HG02678 (cell line): Measurements from ENCODE around the gene MYCBPAP.

Experiments
- ATAC-seq: cut with Tn5 transposase; IDR thresholded peaks from one replicate; pipeline ENCODE4 v1.9.1; 2021; ENCODE audit warnings: mild to moderate bottlenecking, moderate library complexity; ENCODE audit not compliant: unreplicated experiment

MYCBPAP gene

DNA sequence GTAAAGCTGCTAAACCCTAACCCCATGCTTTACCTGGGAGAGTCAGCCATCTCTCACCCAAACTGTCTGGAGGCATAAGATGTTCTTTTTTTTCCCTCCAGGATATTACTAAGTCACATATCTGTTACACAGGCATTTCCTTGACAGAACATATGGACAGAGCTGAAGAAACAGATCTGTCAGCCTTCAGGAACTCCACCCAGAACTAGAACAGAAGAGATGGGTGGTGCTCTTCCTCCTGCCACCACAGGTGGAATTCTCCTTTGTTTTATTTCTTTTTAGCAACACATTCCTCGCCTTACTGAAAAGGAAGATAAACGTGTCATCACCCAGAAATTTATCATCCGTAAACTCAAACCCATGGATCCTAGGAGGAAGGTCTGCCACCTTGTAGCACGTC is 8.8 kb downstream of the MYCBPAP start:
- ATAC-seq: no peak

DNA sequence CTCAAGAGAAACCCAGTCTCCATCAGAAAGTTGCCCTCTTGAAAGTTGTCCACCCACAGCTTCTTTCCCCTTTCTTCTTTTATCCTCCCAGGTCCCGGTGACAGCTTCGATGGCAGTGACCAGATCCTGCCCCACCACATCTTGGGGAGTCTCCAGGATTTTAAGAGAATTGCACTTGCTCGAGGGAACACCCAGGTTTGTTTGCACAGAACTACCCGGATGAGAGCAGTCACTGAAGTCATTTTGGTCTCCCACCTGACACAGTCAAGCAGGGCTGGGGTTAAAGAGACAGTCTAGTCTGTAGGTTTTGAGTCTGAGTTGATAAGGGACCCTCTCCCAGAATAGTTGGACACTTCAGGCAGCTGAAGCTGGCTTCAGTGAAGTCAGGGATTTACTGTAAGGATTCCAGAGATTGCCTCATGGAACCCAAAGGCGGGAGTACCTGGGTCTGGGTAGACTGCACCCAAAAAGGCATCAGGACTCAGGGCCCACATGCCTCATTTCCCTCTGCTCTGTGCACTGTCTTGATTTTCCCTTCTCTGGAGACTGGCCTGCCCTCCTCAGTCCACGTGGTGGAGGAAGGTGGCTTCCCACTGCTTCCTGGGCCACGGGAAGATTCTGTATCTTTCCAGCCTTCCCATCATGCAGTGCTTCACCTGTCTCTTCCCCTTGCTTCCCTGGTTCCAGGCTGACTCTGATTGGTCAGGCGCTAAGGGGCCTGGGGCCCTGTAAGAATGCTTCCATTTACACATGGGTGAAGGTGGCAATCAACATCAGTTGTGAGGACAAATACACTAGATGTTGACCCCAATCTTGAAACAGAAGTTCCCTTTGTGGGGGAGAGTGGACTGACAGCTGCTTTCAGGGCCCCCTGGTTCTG is 9.5 kb downstream of the MYCBPAP start:
- no peak for ATAC-seq

DNA sequence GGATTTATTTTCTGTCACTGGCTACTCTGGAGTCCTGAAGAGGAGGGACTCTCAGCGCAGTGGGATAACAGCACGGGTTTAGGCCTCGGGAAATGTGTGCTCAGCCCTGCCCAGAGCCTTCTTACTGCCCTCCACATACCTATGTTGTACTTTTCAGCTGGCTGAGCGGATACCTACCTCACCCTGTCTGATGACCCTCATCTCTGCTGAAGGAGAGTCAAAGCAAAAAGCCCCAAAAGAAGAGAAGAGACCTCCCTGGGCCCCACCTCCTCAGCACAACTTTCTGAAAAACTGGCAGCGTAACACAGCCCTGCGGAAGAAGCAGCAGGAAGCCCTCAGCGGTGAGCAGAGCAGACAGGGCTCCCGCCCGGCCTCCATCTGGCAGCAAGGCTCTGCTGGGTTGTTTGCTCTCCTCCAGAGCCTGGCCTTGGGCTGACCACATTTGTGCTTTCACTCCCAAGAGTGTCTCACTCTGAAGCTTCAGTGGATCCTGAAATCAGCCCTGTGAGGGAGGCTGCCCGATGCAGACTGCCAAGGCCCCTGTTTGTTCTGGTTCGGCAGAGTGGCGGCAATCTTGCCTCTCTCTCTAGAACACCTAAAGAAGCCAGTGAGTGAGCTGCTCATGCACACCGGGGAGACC is 10.3 kb downstream of the MYCBPAP start:
- ATAC-seq: no peak

DNA sequence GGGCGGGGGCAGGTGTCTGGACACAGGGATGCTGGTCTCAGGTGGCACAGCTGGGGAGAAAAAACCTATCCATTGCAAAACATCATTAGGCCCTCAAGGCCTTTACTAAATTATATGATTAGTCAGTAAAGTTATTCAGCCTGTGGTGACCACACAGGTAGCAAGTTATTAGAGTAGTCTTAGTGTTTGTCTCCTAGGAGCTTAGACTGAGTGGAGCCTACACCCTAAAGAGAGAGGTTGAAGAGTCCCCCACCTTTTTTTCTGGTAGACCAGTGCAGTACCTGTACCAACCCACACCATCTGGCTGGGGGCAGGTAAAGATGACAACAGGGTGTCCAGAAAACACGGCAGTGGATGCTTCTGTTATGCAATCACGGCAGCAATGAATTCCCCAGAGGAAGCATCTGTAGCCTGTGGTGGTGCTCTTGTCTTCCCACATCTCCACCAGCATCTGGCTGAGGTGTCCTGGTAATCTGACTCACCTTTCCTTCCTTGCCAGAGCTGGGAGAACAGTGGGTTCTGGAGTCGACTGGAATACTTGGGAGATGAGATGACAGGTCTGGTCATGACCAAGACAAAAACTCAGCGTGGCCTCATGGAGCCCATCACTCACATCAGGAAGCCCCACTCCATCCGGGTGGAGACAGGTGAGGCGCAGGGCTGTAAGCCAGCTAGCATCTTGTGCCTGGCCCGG is 11.0 kb downstream of the MYCBPAP start:
- no peak for ATAC-seq

DNA sequence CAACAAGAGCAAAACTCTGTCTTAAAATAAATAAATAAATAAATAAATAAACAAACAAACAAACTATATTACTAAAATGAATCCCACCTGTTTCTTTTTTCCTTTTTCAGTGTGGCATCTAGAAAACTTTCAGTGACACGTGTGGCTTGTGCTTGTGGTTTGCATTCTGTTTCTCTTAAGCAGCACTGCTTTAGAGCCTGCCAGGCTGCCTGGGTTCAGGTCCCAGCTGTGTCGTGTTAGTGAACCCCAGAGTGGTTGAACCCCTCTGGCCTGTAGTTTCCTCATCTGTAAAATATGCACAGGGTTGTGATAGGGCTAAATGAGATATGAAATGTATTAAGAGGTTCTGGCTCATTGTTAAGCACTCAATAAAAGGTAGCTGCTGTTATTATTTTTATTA is 12.2 kb downstream of the MYCBPAP start:
- no peak for ATAC-seq

DNA sequence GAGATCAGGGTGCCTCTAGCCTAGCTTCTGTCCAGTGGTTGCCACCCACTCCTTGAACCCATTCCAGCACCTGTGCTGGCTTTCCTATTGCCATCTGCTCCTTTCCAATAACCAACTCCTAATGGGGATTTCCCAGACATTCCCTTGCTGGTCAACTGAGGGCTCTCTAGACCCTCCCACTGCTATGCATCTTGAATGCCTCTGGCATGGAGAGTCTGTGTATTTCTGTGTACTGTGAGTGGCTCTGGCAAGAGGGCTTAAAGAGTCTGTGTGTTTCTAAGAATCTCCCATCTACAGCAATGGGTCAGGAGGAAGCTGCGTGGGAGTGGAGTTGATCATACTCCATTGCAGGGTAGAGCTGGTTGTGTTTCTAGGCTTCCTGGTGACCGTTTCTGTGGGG is 13.3 kb downstream of the MYCBPAP start:
- no peak for ATAC-seq

DNA sequence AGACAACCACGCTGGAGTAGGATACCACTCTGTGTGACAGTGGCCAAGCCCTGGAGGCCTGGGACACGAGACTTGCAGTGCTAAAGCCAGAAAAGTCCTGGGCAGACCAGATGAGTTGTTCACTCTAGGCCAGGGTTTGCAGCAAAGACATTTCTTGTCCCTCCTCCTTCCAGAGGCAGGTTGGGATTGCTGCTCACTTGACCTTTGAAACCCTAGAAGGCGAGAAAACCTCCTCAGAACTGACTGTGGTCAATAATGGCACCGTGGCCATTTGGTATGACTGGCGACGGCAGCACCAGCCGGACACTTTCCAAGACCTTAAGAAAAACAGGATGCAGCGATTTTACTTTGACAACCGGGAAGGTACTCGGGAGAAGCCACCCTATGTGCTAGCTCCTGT is 14.5 kb downstream of the MYCBPAP start:
- ATAC-seq: no peak

DNA sequence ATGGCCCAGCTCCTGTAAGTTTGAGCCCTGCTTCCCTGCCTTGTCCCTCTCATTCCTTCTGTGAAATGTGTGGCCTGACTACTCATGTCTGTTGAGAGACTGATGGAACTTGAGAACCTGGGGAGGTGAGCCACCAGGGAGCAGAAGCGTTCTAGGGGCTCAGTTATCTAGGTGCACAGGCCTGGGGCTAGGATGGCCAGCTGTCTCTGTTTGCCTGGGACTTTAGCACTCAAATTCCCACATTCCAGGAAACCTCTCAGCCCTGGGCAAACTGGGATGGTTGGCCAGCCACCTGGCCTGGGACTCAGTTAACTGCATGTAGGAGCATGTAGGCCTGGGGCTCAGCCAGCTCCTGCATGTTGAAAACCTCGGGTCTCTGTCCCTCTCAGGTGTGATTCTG is 15.0 kb downstream of the MYCBPAP start:
- ATAC-seq: no peak

DNA sequence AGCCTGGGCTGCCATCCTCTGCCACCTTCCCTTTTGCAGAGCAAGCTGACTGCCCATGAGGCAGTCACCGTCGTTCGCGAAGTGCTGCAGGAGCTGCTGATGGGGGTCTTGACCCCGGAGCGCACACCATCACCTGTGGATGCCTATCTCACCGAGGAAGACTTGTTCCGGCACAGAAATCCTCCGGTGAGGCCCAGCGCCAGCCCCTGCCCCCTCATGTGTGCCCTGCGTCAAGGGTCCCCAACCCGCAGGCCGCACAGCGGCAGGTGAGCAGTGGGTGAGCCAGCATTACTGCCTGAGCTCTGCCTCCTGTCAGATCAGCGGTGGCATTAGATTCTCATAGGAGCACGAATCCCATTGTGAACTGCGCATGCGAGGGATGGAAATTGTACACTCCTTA is 16.6 kb downstream of the MYCBPAP start:
- ATAC-seq: no peak

DNA sequence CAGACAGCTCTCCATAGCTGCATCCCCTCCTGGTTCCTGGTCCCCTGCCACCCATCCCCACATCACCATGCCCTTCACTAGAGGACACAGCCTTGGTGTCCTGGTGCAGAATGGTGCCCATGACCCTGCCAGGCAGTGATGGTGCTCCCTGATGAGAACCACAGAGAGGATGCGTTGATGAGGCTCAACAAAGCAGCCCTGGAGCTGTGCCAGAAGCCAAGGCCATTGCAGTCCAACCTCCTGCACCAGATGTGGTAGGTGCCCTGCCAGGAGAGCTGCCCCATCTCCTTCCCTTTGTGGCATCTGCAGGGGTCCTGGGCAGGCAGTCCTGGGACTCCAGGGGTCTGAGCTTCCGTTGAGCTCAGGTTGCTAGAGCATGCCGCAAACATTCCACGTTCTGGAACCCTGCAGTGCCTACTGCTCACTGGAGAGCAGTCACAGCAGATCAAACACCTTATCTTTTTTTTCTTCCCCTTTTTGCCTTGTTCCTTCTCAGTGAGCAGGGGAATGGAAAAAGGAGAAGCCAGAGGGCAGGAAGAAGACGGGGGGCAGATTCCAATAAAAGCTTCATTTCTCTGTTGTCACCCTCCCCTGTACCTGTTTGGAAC is 19.0 kb downstream of the MYCBPAP start:
- ATAC-seq: no peak

DNA sequence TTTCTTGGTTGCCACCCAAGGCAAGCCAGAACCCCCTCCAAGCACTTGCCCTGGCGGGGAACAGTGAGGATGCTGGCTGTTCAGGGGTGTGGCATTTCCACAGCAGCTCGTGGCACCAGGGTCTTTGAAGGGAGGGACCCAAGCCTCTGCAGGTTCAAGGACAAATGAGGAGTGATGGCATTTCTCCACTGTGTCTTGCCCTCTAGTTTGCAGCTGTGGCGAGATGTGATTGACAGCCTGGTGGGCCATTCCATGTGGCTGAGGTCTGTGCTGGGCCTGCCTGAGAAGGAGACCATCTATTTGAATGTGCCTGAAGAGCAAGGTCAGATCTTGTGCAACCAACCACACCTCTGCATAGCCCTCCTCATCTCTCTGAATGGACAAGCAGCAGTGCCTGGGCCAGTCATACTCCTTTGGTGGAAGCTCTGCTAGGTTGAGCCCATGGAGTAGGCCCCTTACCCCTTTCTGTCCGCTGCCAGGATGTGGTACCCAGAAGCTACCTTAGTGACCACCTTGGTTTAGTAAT is 19.8 kb downstream of the MYCBPAP start:
- ATAC-seq: no peak

DNA sequence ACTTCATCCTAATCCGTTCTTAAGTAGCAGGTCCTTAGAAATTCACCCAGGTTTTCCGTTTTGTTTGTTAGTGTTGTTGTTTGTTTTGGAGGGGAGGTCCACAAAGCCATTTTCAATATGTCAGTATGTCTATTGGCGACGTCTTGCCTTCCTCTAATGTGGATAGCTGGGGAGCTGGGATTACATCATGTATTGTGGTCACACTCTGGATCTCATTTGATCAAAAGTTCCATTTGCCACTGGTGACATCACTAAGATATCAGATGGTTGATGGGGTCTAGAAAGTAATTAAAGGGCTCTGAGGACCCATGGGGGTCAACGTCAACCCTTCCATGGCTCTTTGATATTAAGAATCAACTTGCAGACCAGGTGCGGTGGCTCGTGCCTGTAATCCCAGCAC is 21.6 kb downstream of the MYCBPAP start:
- ATAC-seq: no peak

DNA sequence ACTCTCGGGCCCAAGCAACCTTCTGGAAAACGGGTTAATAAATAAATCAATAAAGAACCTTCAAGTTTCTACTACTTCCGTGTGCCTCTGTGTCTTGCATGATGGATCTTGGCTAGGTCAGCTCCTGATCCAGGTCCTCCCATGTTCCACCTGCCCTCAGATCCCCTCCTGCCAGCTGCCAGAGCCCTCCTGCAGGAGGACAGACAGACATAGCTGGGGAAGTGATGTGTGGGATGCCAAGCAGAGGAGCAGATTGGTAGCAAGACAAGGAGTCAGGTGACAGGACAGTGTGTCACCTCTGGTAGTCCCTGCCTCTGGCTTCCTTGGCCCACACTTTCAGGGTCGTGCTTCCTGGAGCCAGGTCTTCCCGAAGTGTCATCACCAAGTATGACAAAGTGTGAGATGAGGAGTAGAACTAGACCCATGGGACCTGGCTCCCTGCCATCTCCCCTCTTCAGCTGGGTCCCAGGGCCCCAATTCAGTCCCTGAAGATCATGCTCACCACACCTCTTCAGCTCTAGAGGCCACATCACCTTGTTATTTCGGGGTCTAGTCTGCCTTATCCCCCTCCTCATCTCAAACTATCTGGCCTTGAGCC is 23.3 kb downstream of the MYCBPAP start:
- ATAC-seq: no peak

DNA sequence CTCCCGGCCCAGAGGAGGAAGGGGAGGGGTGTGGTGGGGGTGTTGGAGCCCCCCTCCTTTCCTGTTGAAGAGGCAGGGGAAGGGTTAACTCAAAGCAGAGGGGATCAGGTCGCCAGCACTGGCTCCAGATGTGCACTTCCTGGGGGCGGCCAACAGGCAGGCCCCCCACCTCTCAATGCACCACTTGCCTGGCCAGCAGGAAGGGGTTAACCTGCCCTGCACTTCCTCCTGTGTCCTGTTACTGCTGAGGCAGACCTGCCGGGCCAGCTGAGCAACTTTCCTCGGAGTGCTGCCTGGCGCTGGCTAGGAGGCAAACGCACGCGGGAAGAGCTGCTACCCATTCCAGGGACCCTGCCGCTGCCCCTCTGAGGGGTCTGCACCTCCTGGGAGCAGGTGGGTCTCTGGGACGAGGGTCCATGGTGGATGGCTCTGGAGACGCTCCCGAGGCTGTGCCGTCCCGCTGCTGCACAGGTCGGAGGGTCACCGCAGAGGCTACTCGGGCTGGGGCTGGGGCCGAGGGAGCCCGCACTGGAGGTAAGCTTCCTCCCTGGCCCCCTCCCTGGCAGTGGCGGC is 24.3 kb downstream of the MYCBPAP start, which contains the start of gene EPN3:
Gene EPN3, plus strand, starts transcription at position 284 of the 573 bp plus-strand sequence. CDS start 3,822 bp downstream, outside the sequence.
- no peak for ATAC-seq

DNA sequence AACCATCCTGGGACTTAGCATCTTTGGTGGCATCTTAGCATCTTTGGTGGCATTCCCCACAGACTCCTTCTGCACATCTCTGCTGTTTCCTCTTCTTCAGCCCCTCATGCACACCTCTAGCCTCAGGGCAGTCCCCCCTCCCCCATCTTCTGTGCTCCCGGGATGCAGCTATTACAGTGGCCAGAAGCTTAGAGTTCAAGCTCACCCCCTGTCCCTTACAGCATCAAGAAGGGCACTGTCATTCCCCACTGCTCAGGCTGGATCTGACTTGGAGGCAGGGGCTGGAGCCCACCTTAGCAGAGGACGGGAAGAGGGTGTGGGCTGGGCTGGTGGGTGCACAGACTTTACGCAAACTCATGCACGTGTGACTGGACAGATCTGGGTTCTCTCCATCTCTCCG is 24.9 kb downstream of the MYCBPAP start:
- ATAC-seq: no peak

DNA sequence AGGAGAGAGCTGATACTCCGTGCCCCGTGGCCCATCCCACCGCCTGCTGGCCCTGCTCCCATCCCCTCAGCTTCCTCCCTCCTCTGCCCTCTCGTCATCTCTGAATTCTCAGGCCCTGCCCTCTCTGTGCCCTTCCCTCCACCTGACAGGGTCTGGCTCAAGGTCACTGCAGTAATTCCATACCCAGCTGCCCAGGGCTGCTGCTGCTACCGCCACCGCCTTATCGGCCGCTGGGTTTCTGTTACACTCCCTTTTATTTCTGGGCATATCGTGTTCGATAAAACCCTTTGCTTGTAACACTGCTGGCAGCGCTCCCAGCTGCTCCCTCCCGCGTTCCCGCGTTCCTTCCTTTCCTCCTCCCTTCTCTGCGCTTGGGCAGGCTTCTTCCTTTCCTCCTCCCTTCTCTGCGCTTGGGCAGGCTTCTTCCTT is 25.5 kb downstream of the MYCBPAP start:
- no peak for ATAC-seq

DNA sequence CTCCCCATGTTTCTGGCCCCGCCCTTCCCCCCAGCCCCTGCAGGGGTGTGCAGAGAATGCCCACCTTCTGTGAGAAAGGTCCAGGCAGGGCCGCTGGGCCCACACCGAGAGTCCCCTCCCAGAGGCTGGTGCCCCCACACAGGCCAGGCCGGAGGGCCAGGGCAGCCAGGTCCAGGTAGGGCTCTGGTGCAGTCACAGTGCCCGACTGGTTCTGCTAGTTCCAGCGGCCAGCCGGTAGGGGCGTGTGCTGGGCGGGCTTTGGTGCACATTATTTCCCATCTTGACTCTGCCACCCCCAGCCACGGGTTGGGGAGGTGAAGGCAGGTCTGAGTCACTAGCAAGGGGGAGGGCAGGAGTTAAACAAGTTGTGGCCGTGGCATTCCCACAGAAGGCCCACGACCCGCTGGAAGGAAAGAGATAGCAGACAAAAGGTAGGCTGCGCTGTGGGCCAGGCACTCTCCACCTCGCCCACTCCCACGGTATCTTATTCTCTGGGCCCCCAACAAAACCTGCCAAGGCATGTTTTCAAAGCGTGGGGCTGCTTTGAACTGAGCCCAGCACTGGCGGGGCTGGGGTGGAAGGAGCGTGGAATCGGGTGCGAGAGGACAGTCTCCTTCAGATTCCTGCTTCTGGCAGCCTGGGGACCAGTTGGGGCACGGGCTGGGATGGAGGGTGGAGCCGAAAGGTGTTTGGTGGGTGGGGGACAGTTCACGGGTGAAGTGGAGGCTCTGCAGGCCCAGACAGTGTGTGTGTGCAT is 26.2 kb downstream of the MYCBPAP start:
- no peak for ATAC-seq

DNA sequence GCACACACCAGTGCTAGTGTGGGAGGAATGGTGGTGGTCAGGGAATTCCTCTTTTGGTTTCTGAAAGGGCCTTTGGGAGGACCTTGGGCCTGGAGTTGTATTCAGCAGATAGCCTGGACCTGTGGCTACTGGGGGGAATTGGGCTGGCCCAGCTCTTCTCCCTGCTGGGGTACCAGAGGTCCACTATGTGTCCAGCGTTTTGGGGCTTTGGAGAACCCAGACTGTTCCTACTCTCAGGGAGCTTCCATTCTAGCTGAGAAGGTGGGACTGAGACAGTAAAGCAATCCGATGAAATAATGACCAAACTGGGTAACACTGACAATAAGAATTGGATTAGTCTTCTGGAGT is 26.7 kb downstream of the MYCBPAP start:
- ATAC-seq: no peak

DNA sequence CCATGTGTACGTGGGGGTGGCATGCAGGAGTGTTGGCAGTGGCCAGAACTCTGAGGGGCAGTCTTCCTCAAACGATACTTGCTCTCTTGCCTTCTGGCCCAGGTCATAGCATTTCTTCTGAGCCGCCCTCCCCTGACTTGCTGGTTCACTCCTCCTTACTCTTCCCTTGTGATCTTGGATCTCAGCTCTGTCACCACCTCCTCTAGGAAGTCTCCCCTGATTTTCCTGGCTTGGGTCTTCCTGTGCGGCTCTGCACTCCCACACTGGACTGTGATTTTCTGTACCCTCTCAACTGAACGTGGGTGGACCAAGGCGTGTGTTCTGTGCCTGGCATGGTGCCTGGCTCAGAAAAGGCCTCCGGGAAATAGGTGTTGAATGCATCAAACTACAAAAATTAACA is 27.2 kb downstream of the MYCBPAP start:
- ATAC-seq: no peak
